Measurements from ENCODE around the gene SEC62.

GRCh38 chr3:169945313-169945712, 21.3 kb upstream of the SEC62 start:
- TF ChIP-seq CTCF (IDR thresholded peaks at IDR 0.05) (peak in 1 of 6 experiments; percentile 42), POLR2A (IDR thresholded peaks at IDR 0.05) (no peak)
